GM23338 (cell line): Measurements from ENCODE around the gene TRIP4.

Experiments used
- EZH2 ChIP-seq: fragments of 200-600 bp; sonication (generic); IDR thresholded peaks from one replicate; pipeline ENCODE4 v1.8.0; 2017; ENCODE audit warnings: antibody characterized with exemption, mild to moderate bottlenecking, low read depth; ENCODE audit not compliant: unreplicated experiment
- EZH2phosphoT487 ChIP-seq: fragments of 200-600 bp; sonication (generic); IDR thresholded peaks from one replicate; pipeline ENCODE4 v1.8.1; 2018; ENCODE audit warnings: antibody characterized with exemption; ENCODE audit not compliant: unreplicated experiment
- POLR2AphosphoS5 ChIP-seq: IDR thresholded peaks from 2 replicates; pipeline ENCODE4 v1.6.1; 2016; ENCODE audit warnings: antibody characterized with exemption, low read depth
- STAT1 ChIP-seq: IDR thresholded peaks from one replicate; pipeline ENCODE4 v1.6.1; 2016; ENCODE audit warnings: antibody characterized with exemption; ENCODE audit not compliant: unreplicated experiment
- ZNF114 ChIP-seq: fragments of 250-450 bp; sonication (Bioruptor Pico); IDR thresholded peaks from 2 replicates; pipeline ENCODE4 v1.5.0; 2020; ENCODE audit warnings: mild to moderate bottlenecking, moderate library complexity
- ZNF331 ChIP-seq: fragments of 250-450 bp; sonication (Bioruptor Pico); IDR thresholded peaks from 2 replicates; pipeline ENCODE4 v1.5.0; 2020; ENCODE audit warnings: low read depth, mild to moderate bottlenecking, moderate library complexity
- TF ChIP-seq, protein P1 (sequence below), 2 experiments: fragments of 200-600 bp in 1 of 2; sonication (generic) in 1 of 2; conservative IDR thresholded peaks; 2 replicates each; pipeline versions ENCODE4 v1.5.1 to v1.6.1; 2016 to 2017; ENCODE audit warnings: antibody characterized with exemption in 2 of 2, low read depth in 2 of 2, mild to moderate bottlenecking in 2 of 2, moderate library complexity in 1 of 2
- TF ChIP-seq, protein P2 (sequence below): fragments of 250-450 bp; sonication (Bioruptor Pico); IDR thresholded peaks from 2 replicates; pipeline ENCODE4 v1.5.0; 2020; ENCODE audit warnings: mild to moderate bottlenecking, moderate library complexity
- TF ChIP-seq, protein P3 (sequence below): IDR thresholded peaks from one replicate; pipeline ENCODE4 v1.6.1; 2018; ENCODE audit warnings: antibody characterized with exemption; ENCODE audit not compliant: unreplicated experiment

DNA sequence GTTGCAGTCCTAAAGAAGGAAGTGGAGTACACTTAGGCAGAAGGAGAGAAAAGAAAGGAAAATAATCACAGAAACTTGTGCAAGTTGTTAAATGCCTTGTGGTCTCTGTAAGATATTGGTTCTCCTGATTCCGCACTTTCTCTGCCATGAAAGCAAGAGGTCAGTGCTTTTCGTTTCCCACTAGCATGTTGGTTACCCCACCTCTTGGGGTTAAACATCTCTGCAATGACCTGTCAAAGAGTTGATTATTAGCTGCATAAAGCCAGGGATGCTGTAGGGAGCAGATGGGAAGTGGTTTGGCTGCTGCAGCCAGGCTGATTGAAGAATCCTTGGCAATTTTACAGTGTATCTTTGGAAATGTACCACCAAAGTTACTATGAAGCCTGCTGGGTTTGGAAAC is 106.0 kb downstream of the TRIP4 start:
- TF ChIP-seq ZNF331 (CRISPR knock-in tag) (no peak), EZH2phosphoT487 (no peak), EZH2 (no peak), STAT1 (no peak), ZNF114 (CRISPR knock-in tag) (no peak), POLR2AphosphoS5 (no peak)
- TF ChIP-seq, protein P1, sequence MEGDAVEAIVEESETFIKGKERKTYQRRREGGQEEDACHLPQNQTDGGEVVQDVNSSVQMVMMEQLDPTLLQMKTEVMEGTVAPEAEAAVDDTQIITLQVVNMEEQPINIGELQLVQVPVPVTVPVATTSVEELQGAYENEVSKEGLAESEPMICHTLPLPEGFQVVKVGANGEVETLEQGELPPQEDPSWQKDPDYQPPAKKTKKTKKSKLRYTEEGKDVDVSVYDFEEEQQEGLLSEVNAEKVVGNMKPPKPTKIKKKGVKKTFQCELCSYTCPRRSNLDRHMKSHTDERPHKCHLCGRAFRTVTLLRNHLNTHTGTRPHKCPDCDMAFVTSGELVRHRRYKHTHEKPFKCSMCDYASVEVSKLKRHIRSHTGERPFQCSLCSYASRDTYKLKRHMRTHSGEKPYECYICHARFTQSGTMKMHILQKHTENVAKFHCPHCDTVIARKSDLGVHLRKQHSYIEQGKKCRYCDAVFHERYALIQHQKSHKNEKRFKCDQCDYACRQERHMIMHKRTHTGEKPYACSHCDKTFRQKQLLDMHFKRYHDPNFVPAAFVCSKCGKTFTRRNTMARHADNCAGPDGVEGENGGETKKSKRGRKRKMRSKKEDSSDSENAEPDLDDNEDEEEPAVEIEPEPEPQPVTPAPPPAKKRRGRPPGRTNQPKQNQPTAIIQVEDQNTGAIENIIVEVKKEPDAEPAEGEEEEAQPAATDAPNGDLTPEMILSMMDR (conservative IDR thresholded peaks at IDR 0.05; ENCODE audit: low read depth in 2 of 2) = no peak
- TF ChIP-seq, protein P2, sequence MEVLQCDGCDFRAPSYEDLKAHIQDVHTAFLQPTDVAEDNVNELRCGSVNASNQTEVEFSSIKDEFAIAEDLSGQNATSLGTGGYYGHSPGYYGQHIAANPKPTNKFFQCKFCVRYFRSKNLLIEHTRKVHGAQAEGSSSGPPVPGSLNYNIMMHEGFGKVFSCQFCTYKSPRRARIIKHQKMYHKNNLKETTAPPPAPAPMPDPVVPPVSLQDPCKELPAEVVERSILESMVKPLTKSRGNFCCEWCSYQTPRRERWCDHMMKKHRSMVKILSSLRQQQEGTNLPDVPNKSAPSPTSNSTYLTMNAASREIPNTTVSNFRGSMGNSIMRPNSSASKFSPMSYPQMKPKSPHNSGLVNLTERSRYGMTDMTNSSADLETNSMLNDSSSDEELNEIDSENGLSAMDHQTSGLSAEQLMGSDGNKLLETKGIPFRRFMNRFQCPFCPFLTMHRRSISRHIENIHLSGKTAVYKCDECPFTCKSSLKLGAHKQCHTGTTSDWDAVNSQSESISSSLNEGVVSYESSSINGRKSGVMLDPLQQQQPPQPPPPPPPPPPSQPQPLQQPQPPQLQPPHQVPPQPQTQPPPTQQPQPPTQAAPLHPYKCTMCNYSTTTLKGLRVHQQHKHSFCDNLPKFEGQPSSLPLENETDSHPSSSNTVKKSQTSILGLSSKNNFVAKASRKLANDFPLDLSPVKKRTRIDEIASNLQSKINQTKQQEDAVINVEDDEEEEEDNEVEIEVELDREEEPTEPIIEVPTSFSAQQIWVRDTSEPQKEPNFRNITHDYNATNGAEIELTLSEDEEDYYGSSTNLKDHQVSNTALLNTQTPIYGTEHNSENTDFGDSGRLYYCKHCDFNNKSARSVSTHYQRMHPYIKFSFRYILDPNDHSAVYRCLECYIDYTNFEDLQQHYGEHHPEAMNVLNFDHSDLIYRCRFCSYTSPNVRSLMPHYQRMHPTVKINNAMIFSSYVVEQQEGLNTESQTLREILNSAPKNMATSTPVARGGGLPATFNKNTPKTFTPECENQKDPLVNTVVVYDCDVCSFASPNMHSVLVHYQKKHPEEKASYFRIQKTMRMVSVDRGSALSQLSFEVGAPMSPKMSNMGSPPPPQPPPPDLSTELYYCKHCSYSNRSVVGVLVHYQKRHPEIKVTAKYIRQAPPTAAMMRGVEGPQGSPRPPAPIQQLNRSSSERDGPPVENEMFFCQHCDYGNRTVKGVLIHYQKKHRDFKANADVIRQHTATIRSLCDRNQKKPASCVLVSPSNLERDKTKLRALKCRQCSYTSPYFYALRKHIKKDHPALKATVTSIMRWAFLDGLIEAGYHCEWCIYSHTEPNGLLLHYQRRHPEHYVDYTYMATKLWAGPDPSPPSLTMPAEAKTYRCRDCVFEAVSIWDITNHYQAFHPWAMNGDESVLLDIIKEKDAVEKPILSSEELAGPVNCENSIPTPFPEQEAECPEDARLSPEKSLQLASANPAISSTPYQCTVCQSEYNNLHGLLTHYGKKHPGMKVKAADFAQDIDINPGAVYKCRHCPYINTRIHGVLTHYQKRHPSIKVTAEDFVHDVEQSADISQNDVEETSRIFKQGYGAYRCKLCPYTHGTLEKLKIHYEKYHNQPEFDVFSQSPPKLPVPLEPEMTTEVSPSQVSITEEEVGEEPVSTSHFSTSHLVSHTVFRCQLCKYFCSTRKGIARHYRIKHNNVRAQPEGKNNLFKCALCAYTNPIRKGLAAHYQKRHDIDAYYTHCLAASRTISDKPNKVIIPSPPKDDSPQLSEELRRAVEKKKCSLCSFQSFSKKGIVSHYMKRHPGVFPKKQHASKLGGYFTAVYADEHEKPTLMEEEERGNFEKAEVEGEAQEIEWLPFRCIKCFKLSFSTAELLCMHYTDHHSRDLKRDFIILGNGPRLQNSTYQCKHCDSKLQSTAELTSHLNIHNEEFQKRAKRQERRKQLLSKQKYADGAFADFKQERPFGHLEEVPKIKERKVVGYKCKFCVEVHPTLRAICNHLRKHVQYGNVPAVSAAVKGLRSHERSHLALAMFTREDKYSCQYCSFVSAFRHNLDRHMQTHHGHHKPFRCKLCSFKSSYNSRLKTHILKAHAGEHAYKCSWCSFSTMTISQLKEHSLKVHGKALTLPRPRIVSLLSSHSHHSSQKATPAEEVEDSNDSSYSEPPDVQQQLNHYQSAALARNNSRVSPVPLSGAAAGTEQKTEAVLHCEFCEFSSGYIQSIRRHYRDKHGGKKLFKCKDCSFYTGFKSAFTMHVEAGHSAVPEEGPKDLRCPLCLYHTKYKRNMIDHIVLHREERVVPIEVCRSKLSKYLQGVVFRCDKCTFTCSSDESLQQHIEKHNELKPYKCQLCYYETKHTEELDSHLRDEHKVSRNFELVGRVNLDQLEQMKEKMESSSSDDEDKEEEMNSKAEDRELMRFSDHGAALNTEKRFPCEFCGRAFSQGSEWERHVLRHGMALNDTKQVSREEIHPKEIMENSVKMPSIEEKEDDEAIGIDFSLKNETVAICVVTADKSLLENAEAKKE (CRISPR knock-in tag) = no peak
- TF ChIP-seq, protein P3, sequence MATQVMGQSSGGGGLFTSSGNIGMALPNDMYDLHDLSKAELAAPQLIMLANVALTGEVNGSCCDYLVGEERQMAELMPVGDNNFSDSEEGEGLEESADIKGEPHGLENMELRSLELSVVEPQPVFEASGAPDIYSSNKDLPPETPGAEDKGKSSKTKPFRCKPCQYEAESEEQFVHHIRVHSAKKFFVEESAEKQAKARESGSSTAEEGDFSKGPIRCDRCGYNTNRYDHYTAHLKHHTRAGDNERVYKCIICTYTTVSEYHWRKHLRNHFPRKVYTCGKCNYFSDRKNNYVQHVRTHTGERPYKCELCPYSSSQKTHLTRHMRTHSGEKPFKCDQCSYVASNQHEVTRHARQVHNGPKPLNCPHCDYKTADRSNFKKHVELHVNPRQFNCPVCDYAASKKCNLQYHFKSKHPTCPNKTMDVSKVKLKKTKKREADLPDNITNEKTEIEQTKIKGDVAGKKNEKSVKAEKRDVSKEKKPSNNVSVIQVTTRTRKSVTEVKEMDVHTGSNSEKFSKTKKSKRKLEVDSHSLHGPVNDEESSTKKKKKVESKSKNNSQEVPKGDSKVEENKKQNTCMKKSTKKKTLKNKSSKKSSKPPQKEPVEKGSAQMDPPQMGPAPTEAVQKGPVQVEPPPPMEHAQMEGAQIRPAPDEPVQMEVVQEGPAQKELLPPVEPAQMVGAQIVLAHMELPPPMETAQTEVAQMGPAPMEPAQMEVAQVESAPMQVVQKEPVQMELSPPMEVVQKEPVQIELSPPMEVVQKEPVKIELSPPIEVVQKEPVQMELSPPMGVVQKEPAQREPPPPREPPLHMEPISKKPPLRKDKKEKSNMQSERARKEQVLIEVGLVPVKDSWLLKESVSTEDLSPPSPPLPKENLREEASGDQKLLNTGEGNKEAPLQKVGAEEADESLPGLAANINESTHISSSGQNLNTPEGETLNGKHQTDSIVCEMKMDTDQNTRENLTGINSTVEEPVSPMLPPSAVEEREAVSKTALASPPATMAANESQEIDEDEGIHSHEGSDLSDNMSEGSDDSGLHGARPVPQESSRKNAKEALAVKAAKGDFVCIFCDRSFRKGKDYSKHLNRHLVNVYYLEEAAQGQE = no peak
